GM19455 (cell line): Measurements from ENCODE around the gene ATP11C.
"Not testable (repeated sequence)": the region's sequence is repeated elsewhere in the genome, so short reads cannot be mapped to it uniquely, and the experiment has no call there.

Experiments used
- ATAC-seq: cut with Tn5 transposase; IDR thresholded peaks from one replicate; pipeline ENCODE4 v1.9.1; 2021; ENCODE audit not compliant: unreplicated experiment

Gene ATP11C

GRCh38 chrX:139734996-139735395 is 197.9 kb downstream of the ATP11C start:
- no peak for ATAC-seq

- ATAC-seq: peak; percentile 91
Observed at GRCh38 chrX:139725720-139726119, 207.1 kb downstream of the ATP11C start.

- ATAC-seq: no peak
Observed at GRCh38 chrX:139724626-139725025, 208.2 kb downstream of the ATP11C start.

GRCh38 chrX:139720979-139721378 is 211.9 kb downstream of the ATP11C start:
- no peak for ATAC-seq

- ATAC-seq: no peak
Observed at GRCh38 chrX:139720136-139720535, 212.7 kb downstream of the ATP11C start.

GRCh38 chrX:139708067-139708466 is 224.8 kb downstream of the ATP11C start, which contains the start of gene MCF2:
Gene MCF2 (minus strand): TSS chrX:139708167. CDS start chrX:139651744, 56,423 bp downstream.
- no peak for ATAC-seq

GRCh38 chrX:139702658-139703057 is 230.2 kb downstream of the ATP11C start:
- no peak for ATAC-seq

- ATAC-seq: no peak
Observed at GRCh38 chrX:139692908-139693307, 239.9 kb downstream of the ATP11C start.

GRCh38 chrX:139692506-139692849 is 240.4 kb downstream of the ATP11C start:
- peak; percentile 61 for ATAC-seq

- peak; percentile 49 for ATAC-seq
Observed at GRCh38 chrX:139691843-139692505, 240.9 kb downstream of the ATP11C start.

GRCh38 chrX:139691493-139691842 is 241.4 kb downstream of the ATP11C start:
- ATAC-seq: peak; percentile 13

GRCh38 chrX:139685175-139685574 is 247.7 kb downstream of the ATP11C start:
- not testable (repeated sequence) for ATAC-seq

- ATAC-seq: no peak
Observed at GRCh38 chrX:139680356-139680755, 252.5 kb downstream of the ATP11C start.
